ENCODE results near the gene METTL2B.
A peak's percentile ranks its signal among the peaks of the same experiment; 100 is the strongest.

The METTL2B gene

GRCh38 chr7:128476402-128477335, at the start of gene METTL2B:
METTL2B (plus strand) TSS chr7:128476748; CDS start chr7:128476766, 18 bp downstream.
- DNase-seq: peak; percentile 94 to 96
- peak; percentile 79 for TF ChIP-seq POLR2A (IDR thresholded peaks at IDR 0.05; ENCODE audit: low read length)

- peak; percentile 43 to 65 for DNase-seq
- TF ChIP-seq POLR2A (IDR thresholded peaks at IDR 0.05; ENCODE audit: low read length) (no peak), GATA1 (IDR thresholded peaks at IDR 0.05; ENCODE audit: low read depth, low read length) (no peak)
These were observed 49.2 kb upstream of the METTL2B start for GRCh38 chr7:128427289-128427891.

GRCh38 chr7:128430207-128430606, 46.3 kb upstream of the METTL2B start:
- DNase-seq: no peak
- TF ChIP-seq POLR2A (IDR thresholded peaks at IDR 0.05; ENCODE audit: low read length): no peak

DNA sequence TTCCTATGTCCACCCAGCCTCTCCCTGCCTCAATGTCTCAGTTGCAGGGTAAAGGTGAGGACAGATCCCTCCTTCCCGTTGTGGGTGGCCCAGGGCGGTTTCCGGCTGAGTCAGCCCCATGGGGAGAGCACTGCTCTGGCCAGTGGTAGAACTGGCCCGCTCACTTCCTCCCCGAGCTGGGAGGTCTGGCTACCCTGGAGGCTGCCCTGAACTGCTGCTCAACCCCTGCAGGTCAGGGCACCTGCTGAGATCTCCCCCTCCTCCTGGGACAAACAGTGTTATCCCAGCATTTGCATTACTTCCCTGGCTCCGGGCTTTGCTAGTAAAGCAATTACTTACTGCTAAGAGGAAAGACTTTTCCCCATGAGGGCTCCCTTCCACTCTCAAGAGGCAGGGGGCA, 45.3 kb upstream of the METTL2B start:
- no peak for TF ChIP-seq POLR2A (IDR thresholded peaks at IDR 0.05; ENCODE audit: low read length)
- DNase-seq: no peak

GRCh38 chr7:128431754-128432153, 44.8 kb upstream of the METTL2B start:
- DNase-seq: no peak
- no peak for TF ChIP-seq GATA1 (IDR thresholded peaks at IDR 0.05; ENCODE audit: low read depth, low read length)
- no peak for TF ChIP-seq POLR2A (IDR thresholded peaks at IDR 0.05; ENCODE audit: low read length)

DNA sequence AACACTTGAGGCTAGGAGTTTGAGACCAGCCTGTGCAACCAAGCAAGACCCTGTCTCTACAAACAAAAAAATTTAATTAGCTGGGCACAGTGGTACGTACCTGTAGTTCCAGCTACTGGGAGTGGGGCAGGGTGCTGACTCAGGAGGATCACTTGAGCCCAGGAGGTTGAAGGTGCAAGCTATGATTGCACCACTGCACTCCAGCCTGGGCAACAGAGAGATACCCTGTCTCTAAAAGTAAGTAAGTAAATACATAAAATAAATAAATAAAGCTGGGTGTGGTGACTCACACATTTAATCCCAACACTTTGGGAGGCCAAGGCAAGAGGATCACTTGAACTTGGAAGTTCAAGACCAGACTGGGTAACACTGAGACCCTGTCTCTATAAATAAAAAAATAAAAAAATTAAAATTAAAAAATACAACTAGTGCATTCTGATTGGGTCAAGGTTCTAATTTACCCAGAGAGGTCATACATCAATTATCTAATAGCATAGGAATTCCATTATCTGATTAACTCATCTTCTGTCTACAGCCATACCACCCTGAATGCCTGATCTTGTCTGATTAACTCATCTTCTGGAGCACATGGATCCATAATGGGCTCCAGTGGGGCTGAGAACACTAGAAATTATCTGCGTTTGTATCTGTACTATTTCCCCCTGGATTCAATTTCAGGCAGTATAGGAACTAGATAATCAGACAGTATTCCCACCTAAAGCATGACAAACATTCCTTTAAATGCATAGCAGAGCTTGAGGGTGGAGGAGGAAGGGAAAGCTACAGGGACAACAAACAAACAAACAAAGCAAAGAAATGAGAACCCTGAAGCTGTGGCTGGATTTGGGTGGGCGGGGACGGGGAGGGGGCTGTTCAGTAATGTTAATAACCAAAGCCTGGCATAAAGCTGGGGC, 41.9 kb upstream of the METTL2B start:
- no peak for DNase-seq
- TF ChIP-seq POLR2A (IDR thresholded peaks at IDR 0.05; ENCODE audit: low read length): no peak
- TF ChIP-seq GATA1 (IDR thresholded peaks at IDR 0.05; ENCODE audit: low read depth, low read length): no peak

GRCh38 chr7:128435327-128435686, 41.2 kb upstream of the METTL2B start:
- no peak for TF ChIP-seq POLR2A (IDR thresholded peaks at IDR 0.05; ENCODE audit: low read length)
- TF ChIP-seq GATA1 (IDR thresholded peaks at IDR 0.05; ENCODE audit: low read depth, low read length): no peak
- DNase-seq: no peak

GRCh38 chr7:128437426-128438332, 38.9 kb upstream of the METTL2B start:
- TF ChIP-seq POLR2A (IDR thresholded peaks at IDR 0.05; ENCODE audit: low read length) (no peak), GATA1 (IDR thresholded peaks at IDR 0.05; ENCODE audit: low read depth, low read length) (no peak)
- DNase-seq: no peak

DNA sequence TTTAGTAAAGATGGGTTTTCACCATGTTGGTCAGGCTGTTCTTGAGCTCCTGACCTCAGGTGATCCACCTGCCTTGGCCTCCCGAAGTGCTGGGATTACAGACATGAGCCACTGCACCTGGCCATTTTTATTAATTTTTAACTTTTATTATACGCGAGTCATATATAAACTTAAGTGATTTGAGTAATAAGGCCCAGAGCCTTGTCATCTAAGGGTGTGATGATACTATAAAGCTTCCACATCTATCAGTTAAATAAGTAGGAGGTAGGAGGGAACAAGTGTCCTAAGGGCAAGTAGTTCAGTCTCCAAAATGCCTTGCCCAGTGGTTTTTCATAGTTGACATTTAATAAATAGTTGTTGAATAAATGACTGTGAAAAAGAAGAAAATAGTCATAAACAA, 34.2 kb upstream of the METTL2B start:
- DNase-seq: no peak
- TF ChIP-seq POLR2A (IDR thresholded peaks at IDR 0.05; ENCODE audit: low read length) (no peak), GATA1 (IDR thresholded peaks at IDR 0.05; ENCODE audit: low read depth, low read length) (no peak)

DNA sequence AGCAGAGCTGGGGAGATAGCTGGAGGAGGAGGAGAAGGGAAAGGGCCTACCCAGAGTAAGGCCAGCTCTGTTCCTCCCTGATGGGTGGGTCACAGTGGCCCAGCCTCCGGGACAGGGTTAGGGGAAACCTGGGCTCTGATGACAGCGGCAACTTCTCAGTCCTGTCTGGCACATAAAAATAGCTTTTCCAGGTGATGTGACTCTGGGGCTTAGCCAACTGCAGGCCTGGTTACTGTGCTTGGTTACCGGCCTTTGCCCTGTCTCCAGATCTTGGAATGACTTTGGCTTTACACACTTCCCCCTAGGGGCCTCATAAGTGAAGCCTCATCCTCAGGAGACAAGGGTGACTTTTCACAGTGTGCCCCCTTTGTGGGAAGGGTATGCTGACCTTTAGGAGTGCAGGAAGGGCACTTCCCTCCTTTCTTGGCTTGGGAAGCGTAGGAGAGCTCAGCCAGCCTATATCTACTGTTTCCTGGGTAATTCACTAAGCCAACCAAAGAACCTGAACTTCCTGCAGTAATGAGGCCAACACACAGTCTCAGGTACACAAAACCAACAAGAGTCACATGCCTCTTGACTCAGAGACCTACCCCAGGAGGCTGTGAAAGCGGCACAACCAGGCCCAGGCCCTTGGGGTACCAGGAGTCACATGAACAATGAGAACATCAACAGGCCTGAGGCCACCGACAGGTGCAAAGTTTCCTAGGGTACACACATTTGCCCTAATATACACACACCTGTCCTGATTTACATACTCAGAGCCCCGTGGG, 32.5 kb upstream of the METTL2B start:
- TF ChIP-seq GATA1 (IDR thresholded peaks at IDR 0.05; ENCODE audit: low read depth, low read length) (no peak), POLR2A (IDR thresholded peaks at IDR 0.05; ENCODE audit: low read length) (no peak)
- no peak for DNase-seq

DNA sequence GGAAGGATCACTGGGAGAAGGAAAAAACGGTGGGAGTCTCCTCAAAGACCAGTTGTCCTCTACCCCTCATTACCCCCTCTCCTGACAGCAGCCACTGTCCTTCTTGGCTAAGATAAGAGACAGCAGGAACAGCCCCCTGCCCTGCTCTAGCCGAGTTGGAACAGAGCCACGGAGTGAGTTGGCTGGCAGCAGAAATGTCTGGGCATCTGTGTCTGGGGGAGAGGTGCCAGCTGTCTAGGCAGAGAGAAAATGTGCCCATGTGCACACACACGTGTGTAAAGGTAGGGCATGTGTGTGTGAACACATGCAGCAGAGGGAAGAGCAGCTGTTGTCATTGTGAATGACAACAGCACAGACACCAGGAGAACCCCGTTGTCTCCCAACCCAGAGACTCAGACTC, 30.2 kb upstream of the METTL2B start:
- no peak for DNase-seq
- no peak for TF ChIP-seq POLR2A (IDR thresholded peaks at IDR 0.05; ENCODE audit: low read length)
- TF ChIP-seq GATA1 (IDR thresholded peaks at IDR 0.05; ENCODE audit: low read depth, low read length): no peak

GRCh38 chr7:128447941-128448564, 28.5 kb upstream of the METTL2B start:
- TF ChIP-seq GATA1 (IDR thresholded peaks at IDR 0.05; ENCODE audit: low read depth, low read length) (no peak), POLR2A (IDR thresholded peaks at IDR 0.05; ENCODE audit: low read length) (no peak)
- no peak for DNase-seq

Data from erythroblast (primary cell).